GM23248 (cell line): ENCODE measurements around the gene POU3F4. TPM values are rescaled to one million over a fixed set of nuclear protein-coding genes. Genes with fewer than 3 reads are reported as not detected.

Experiments used
- DNase-seq: peaks from one replicate; pipeline ENCODE4 v3.0.0-alpha.2; 2015
- H2AFZ ChIP-seq: fragments of 200-600 bp; sonication (generic); 2 replicates; pipeline ENCODE4 v1.6.1; 2016; ENCODE audit warnings: antibody characterized with exemption
- H3F3A ChIP-seq: fragments of 200-600 bp; sonication (generic); 2 replicates; pipeline ENCODE4 v1.6.1; 2016; ENCODE audit warnings: mild to moderate bottlenecking, antibody characterized with exemption, mixed run types; ENCODE audit not compliant: insufficient read depth
- H3K27ac ChIP-seq: fragments of 200-600 bp; sonication (generic); 2 replicates; pipeline ENCODE4 v1.5.1; 2016; ENCODE audit warnings: mild to moderate bottlenecking
- H3K27me3 ChIP-seq: fragments of 200-600 bp; sonication (generic); replicated peaks from 2 replicates; pipeline ENCODE4 v1.6.1; 2016; ENCODE audit warnings: mild to moderate bottlenecking; ENCODE audit not compliant: insufficient read depth
- H3K36me3 ChIP-seq: fragments of 200-600 bp; sonication (generic); 2 replicates; pipeline ENCODE4 v1.6.1; 2016; ENCODE audit warnings: low read depth, mild to moderate bottlenecking
- H3K4me1 ChIP-seq: fragments of 200-600 bp; sonication (generic); 2 replicates; pipeline ENCODE4 v1.6.1; 2016; ENCODE audit warnings: mild to moderate bottlenecking; ENCODE audit not compliant: insufficient read depth
- H3K4me2 ChIP-seq: fragments of 200-600 bp; sonication (generic); one replicate; pipeline ENCODE4 v1.6.1; 2016; ENCODE audit warnings: mild to moderate bottlenecking; ENCODE audit not compliant: unreplicated experiment
- H3K4me3 ChIP-seq: fragments of 200-600 bp; sonication (generic); 2 replicates; pipeline ENCODE4 v1.5.1; 2016; ENCODE audit warnings: mild to moderate bottlenecking
- H3K79me2 ChIP-seq: fragments of 200-600 bp; sonication (generic); 2 replicates; pipeline ENCODE4 v1.6.1; 2016; ENCODE audit warnings: mild to moderate bottlenecking; ENCODE audit not compliant: insufficient read depth
- H3K9ac ChIP-seq: fragments of 200-600 bp; sonication (generic); 2 replicates; pipeline ENCODE4 v1.6.1; 2016; ENCODE audit warnings: mild to moderate bottlenecking
- H3K9me2 ChIP-seq: fragments of 200-600 bp; sonication (generic); 2 replicates; pipeline ENCODE4 v1.6.1; 2016; ENCODE audit warnings: mixed run types, mild to moderate bottlenecking, moderate library complexity; ENCODE audit not compliant: insufficient read depth
- H3K9me3 ChIP-seq: fragments of 200-600 bp; sonication (generic); one replicate; pipeline ENCODE4 v1.6.1; 2017; ENCODE audit warnings: low read depth
- H4K20me1 ChIP-seq: fragments of 200-600 bp; sonication (generic); 2 replicates; pipeline ENCODE4 v1.6.0; 2016; ENCODE audit not compliant: insufficient read depth
- EZH2 ChIP-seq: fragments of 200-600 bp; sonication (generic); IDR thresholded peaks from 2 replicates; pipeline ENCODE4 v1.6.1; 2018; ENCODE audit warnings: antibody characterized with exemption, mild to moderate bottlenecking; ENCODE audit not compliant: insufficient read depth, poor library complexity, severe bottlenecking
- EZH2phosphoT487 ChIP-seq: fragments of 200-600 bp; sonication (generic); IDR thresholded peaks from 2 replicates; pipeline ENCODE4 v1.6.1; 2018; ENCODE audit warnings: antibody characterized with exemption, moderate library complexity, mild to moderate bottlenecking, low read depth; ENCODE audit not compliant: insufficient read depth
- WGBS, 2 experiments: methylation state at CpG; one replicate each; pipeline ENCODE4 v1.1.6; 2015 to 2017; ENCODE audit warnings: low lambda C conversion rate in 2 of 2, low coverage in 1 of 2; ENCODE audit errors: missing lambda C conversion rate in 2 of 2; 5-methylcytosine and 5-hydroxymethylcytosine counted together
- in situ Hi-C: fragments of 300-500 bp; cut with MboI; formaldehyde crosslinking; loops from 2 replicates; pipeline ENCODE4 v1.15.0; 2020
- polyA plus RNA-seq: library from polyadenylated mRNA; unstranded; fragments of >200 nt; fragmentation: Nextera tagmentation; extraction: Ambion mirVana; gene quantifications from 2 replicates; pipeline ENCODE4 v1.2.1, GENCODE V29; 2016
- total RNA-seq: library from RNA; depleted of rRNA; stranded (reverse); fragments of >200 nt; shearing (Covaris generic); gene quantifications from 2 replicates; pipeline ENCODE4 v1.2.3, GENCODE V29; 2014

Gene POU3F4
- total and polyA plus RNA-seq, 2 experiments from 2014 or later: not detected

GRCh38 chrX:83535417-83536196, 27.5 kb downstream of the POU3F4 start:
- in situ Hi-C loops: no loop called here
- TF ChIP-seq EZH2phosphoT487 (no peak), EZH2 (no peak)
- H3K9ac ChIP-seq: no peak overlapping the region
- no peaks in the 10 kb centered on the region for H3K9me2 ChIP-seq
- no peaks in the 10 kb centered on the region for H3K36me3 ChIP-seq
- H3K79me2 ChIP-seq: no peaks in the 10 kb centered on the region
- no peak for DNase-seq
- no peak overlapping the region for H3K4me2 ChIP-seq
- no peak overlapping the region for H2AFZ ChIP-seq
- WGBS, 2 experiments: 18 to 23% methylated on average over 7 of the region's 7 CpGs
- H3K9me3 ChIP-seq: no peaks in the 10 kb centered on the region
- no peak overlapping the region for H3K27ac ChIP-seq
- no peaks in the 10 kb centered on the region for H4K20me1 ChIP-seq
- no peaks in the 10 kb centered on the region for H3K4me1 ChIP-seq
- no peaks in the 10 kb centered on the region for H3F3A ChIP-seq
- no peaks in the 10 kb centered on the region for H3K27me3 ChIP-seq
- no peak overlapping the region for H3K4me3 ChIP-seq
